Ureter (tissue), 1 donor: ENCODE data around the gene TRA2B. TPM values are rescaled to one million over a fixed set of nuclear protein-coding genes. Genes with fewer than 3 reads are reported as not detected.

Experiments used
- DNase-seq: peaks from one replicate; pipeline ENCODE4 v3.0.0-alpha.2; 2020; ENCODE audit warnings: low spot score
- total RNA-seq: library from RNA; stranded (reverse); gene quantifications from one replicate; pipeline ENCODE4 v1.2.4, GENCODE V29; 2023
- donor health status: DM: yes; HTN: yes; CAD: no.

Gene TRA2B
- total RNA-seq, 1 donor from 2014 or later = 120 TPM

- no peak for DNase-seq
Observed at GRCh38 chr3:185867650-185868049, 70.2 kb downstream of the TRA2B start.

GRCh38 chr3:185866995-185867394 is 70.8 kb downstream of the TRA2B start:
- no peak for DNase-seq

- no peak for DNase-seq
Observed at GRCh38 chr3:185866555-185866954, 71.3 kb downstream of the TRA2B start.

Other genes with a start within 250 kb of the TRA2B start
- 5.5 TPM for gene IGF2BP2, start 113.0 kb downstream of the TRA2B start, total RNA-seq
- gene ETV5, start 171.1 kb upstream of the TRA2B start, total RNA-seq = 10.0 TPM